Measurements from ENCODE around the gene ICAM1.

The ICAM1 gene

GRCh38 chr19:10252707-10253106 is 18.2 kb upstream of the ICAM1 start:
- no peak for TF ChIP-seq CTCF (IDR thresholded peaks at IDR 0.05)

- TF ChIP-seq CTCF (IDR thresholded peaks at IDR 0.05), result no peak
These were observed 16.7 kb upstream of the ICAM1 start for GRCh38 chr19:10254244-10254643.

GRCh38 chr19:10255358-10255757 is 15.6 kb upstream of the ICAM1 start:
- TF ChIP-seq CTCF (IDR thresholded peaks at IDR 0.05), result no peak

GRCh38 chr19:10256551-10256950 is 14.4 kb upstream of the ICAM1 start:
- TF ChIP-seq CTCF (IDR thresholded peaks at IDR 0.05), result no peak

- TF ChIP-seq CTCF (IDR thresholded peaks at IDR 0.05), result no peak
These were observed 13.8 kb upstream of the ICAM1 start for GRCh38 chr19:10256970-10257615.

- TF ChIP-seq CTCF (IDR thresholded peaks at IDR 0.05), result no peak
These were observed 12.7 kb upstream of the ICAM1 start for GRCh38 chr19:10258080-10258710.

GRCh38 chr19:10259162-10259905 is 11.6 kb upstream of the ICAM1 start:
- peak; percentile 79 for TF ChIP-seq CTCF (IDR thresholded peaks at IDR 0.05)

Data from LNCAP (cell line).